HepG2 (cell line): ENCODE data around the gene ZCCHC17. TPM values are rescaled to one million over a fixed set of nuclear protein-coding genes. Genes with fewer than 3 reads are reported as not detected.

ENCODE experiments used
- ATAC-seq: fragments of 200-7000 bp; cut with Tn5 transposase; 3 replicates; pipeline ENCODE4 v1.9.1; 2020; ENCODE audit warnings: mild to moderate bottlenecking, moderate library complexity
- BruUV-seq: library from RNA; stranded (reverse); fragments of 400-500 nt; replicated peaks from 2 replicates; lab custom pipeline; 2021; lab: Mats Ljungman, UMichigan
- CTCF ChIA-PET: fragments of 300-600 bp; formaldehyde crosslinking; extraction: SDS; loops from one replicate; lab custom pipeline; 2021; ENCODE audit warnings: low total read pairs, inconsistent platforms, low intra/inter-chr PET ratio; lab: Yijun Ruan, JAX
- POLR2A ChIA-PET: fragments of 350-600 bp; sonication (Branson Sonifier 250); formaldehyde crosslinking; loops from one replicate; lab custom pipeline; 2020; ENCODE audit warnings: antibody characterized with exemption, inconsistent platforms; lab: Yijun Ruan, JAX
- DNase-seq: peaks from one replicate; pipeline ENCODE4 v3.0.0-alpha.2; 2015; ENCODE audit warnings: low spot score
- FAIRE-seq: peaks from 3 replicates; lab custom pipeline; 2011; peaks lifted over from hg19 to GRCh38; lab: Jason Lieb, UNC
- H2AFZ ChIP-seq: one replicate; pipeline ENCODE4 v1.6.1; 2011; ENCODE audit warnings: low read length, inconsistent platforms
- H3K27ac ChIP-seq: fragments of 300-600 bp; 3 replicates; pipeline ENCODE4 v1.8.0; 2011; ENCODE audit warnings: mixed run types, mild to moderate bottlenecking, mixed read lengths, low read length, inconsistent platforms; ENCODE audit not compliant: insufficient read depth; ENCODE audit errors: extremely low read length
- H3K27me3 ChIP-seq, 2 experiments: fragments of 200-600 bp in 1 of 2; 2 replicates in 1 of 2; 3 replicates in 1 of 2; pipeline versions ENCODE4 v1.6.0 to v1.8.0; 2011; ENCODE audit warnings: low read length in 2 of 2, mild to moderate bottlenecking in 2 of 2, moderate library complexity in 2 of 2, inconsistent platforms in 1 of 2; ENCODE audit not compliant: insufficient read depth in 2 of 2, control insufficient read depth in 1 of 2
- H3K36me3 ChIP-seq, 2 experiments: fragments of 200-600 bp in 1 of 2; replicated peaks in 1 of 2; 2 replicates in 1 of 2; 3 replicates in 1 of 2; pipeline versions ENCODE4 v1.5.1 to v1.8.0; 2011; ENCODE audit warnings: low read length in 2 of 2, inconsistent platforms in 1 of 2; ENCODE audit not compliant: insufficient read depth in 2 of 2, control insufficient read depth in 1 of 2
- H3K4me1 ChIP-seq: 2 replicates; pipeline ENCODE4 v1.5.1; 2012; ENCODE audit warnings: low read length, inconsistent platforms; ENCODE audit not compliant: insufficient read depth
- H3K4me2 ChIP-seq: 2 replicates; pipeline ENCODE4 v1.6.0; 2011; ENCODE audit warnings: low read depth, low read length, inconsistent platforms
- H3K4me3 ChIP-seq, 3 experiments: fragments of 200-600 bp in 1 of 3; sonication (generic), shearing (Covaris generic) in 1 of 3; replicated peaks in 1 of 3; 2 replicates each; pipeline ENCODE4 v1.5.1; 2011 to 2016; ENCODE audit warnings: low read length in 3 of 3, inconsistent platforms in 2 of 3, low read depth in 2 of 3, mild to moderate bottlenecking in 2 of 3, control low read depth in 1 of 3, mixed read lengths in 1 of 3; ENCODE audit not compliant: insufficient read depth in 1 of 3
- H3K79me2 ChIP-seq: one replicate; pipeline ENCODE4 v1.6.1; 2011; ENCODE audit warnings: low read length, inconsistent platforms; ENCODE audit not compliant: insufficient read depth
- H3K9ac ChIP-seq: 2 replicates; pipeline ENCODE4 v1.6.0; 2011; ENCODE audit warnings: mild to moderate bottlenecking, low read depth, low read length, inconsistent platforms; ENCODE audit not compliant: insufficient read depth
- H3K9me3 ChIP-seq: 2 replicates; pipeline ENCODE4 v1.5.1; 2012; ENCODE audit warnings: mild to moderate bottlenecking, low read length
- H4K20me1 ChIP-seq: 2 replicates; pipeline ENCODE4 v1.6.0; 2011; ENCODE audit warnings: inconsistent platforms, mild to moderate bottlenecking, low read length, moderate library complexity; ENCODE audit not compliant: insufficient read depth
- CREB1 ChIP-seq, 2 experiments: fragments of 450-650 bp in 1 of 2; IDR thresholded peaks; 2 replicates each; pipeline ENCODE4 v1.6.1; 2016 to 2017; ENCODE audit warnings: control low read depth in 1 of 2, mild to moderate bottlenecking in 1 of 2, missing compliant biosample characterization in 1 of 2, missing genetic modification characterization in 1 of 2
- KLF13 ChIP-seq: sonication (generic); formaldehyde crosslinking; IDR thresholded peaks from 2 replicates; pipeline ENCODE4 v1.4.0; 2020; ENCODE audit warnings: mild to moderate bottlenecking, missing genetic modification reagents
- KLF6 ChIP-seq: IDR thresholded peaks from 2 replicates; pipeline ENCODE4 v1.8.0; 2016; ENCODE audit warnings: missing biosample characterization, missing genetic modification reagents
- LBX2 ChIP-seq: sonication (generic); formaldehyde crosslinking; IDR thresholded peaks from 2 replicates; pipeline ENCODE4 v1.5.0; 2020; ENCODE audit warnings: missing genetic modification reagents, mild to moderate bottlenecking, borderline replicate concordance
- MED13 ChIP-seq: sonication (generic); formaldehyde crosslinking; IDR thresholded peaks from 2 replicates; pipeline ENCODE4 v1.5.0; 2020; ENCODE audit warnings: missing genetic modification reagents
- MED8 ChIP-seq: sonication (generic); formaldehyde crosslinking; IDR thresholded peaks from 2 replicates; pipeline ENCODE4 v1.8.1; 2023; ENCODE audit warnings: mild to moderate bottlenecking, missing genetic modification reagents; ENCODE audit not compliant: insufficient replicate concordance
- PCBP1 ChIP-seq: fragments of 200-400 bp; formaldehyde crosslinking; IDR thresholded peaks from 2 replicates; pipeline ENCODE4 v1.6.1; 2017; ENCODE audit warnings: mild to moderate bottlenecking, low read depth, low read length, borderline replicate concordance
- RARG ChIP-seq: sonication (generic); formaldehyde crosslinking; IDR thresholded peaks from 2 replicates; pipeline ENCODE4 v1.4.0; 2020; ENCODE audit warnings: low read depth, mild to moderate bottlenecking, missing genetic modification reagents
- RBM39 ChIP-seq: fragments of 200-400 bp; formaldehyde crosslinking; IDR thresholded peaks from one replicate; pipeline ENCODE4 v1.6.1; 2018; ENCODE audit warnings: antibody characterized with exemption, mild to moderate bottlenecking, low read depth, low read length; ENCODE audit not compliant: poor library complexity, severe bottlenecking
- SKIL ChIP-seq: sonication (generic); formaldehyde crosslinking; IDR thresholded peaks from 2 replicates; pipeline ENCODE4 v1.8.0; 2022; ENCODE audit warnings: missing genetic modification reagents, mild to moderate bottlenecking, moderate library complexity, borderline replicate concordance
- ZNF251 ChIP-seq: sonication (generic); formaldehyde crosslinking; IDR thresholded peaks from 2 replicates; pipeline ENCODE4 v1.9.0; 2021; ENCODE audit warnings: mild to moderate bottlenecking, missing genetic modification reagents
- ZNF510 ChIP-seq: sonication (generic); formaldehyde crosslinking; IDR thresholded peaks from 2 replicates; pipeline ENCODE4 v1.4.0; 2020; ENCODE audit warnings: low read depth, mild to moderate bottlenecking, missing genetic modification reagents
- ZNF660 ChIP-seq: sonication (generic); formaldehyde crosslinking; IDR thresholded peaks from 2 replicates; pipeline ENCODE4 v1.5.1; 2020; ENCODE audit warnings: mild to moderate bottlenecking, low read depth, missing genetic modification reagents, borderline replicate concordance
- ZNF740 ChIP-seq: sonication (generic); formaldehyde crosslinking; IDR thresholded peaks from 2 replicates; pipeline ENCODE4 v1.4.0; 2020; ENCODE audit warnings: missing genetic modification reagents
- WGBS: methylation state at CpG from one replicate; pipeline ENCODE4 v1.1.6; 2017; ENCODE audit warnings: low lambda C conversion rate; 5-methylcytosine and 5-hydroxymethylcytosine counted together
- in situ Hi-C: cut with HindIII; loops from 2 replicates; pipeline ENCODE4 v1.10.0; 2017; ENCODE audit warnings: low pct_unique_long_range_greater_than_20kb; ENCODE audit not compliant: extremely low pct_ligation_motif_present
- intact Hi-C: fragments of 100-400 bp; cut with micrococcal nuclease; formaldehyde crosslinking; loops from one replicate; pipeline ENCODE4 v1.10.0; 2022; ENCODE audit not compliant: unreplicated experiment
- polyA plus RNA-seq, 8 experiments: library from polyadenylated mRNA; depleted of rRNA in 3 of 8; stranded (reverse) in 7 of 8; unstranded in 1 of 8; fragments of >200 nt; fragmentation: Illumina TruSeq in 4 of 8; extraction: Trizol in 4 of 8; gene quantifications; 2 replicates each; pipeline versions ENCODE4 v1.2.1 to v1.2.3, GENCODE V29; 2011 to 2016; ENCODE audit warnings: low read depth in 4 of 8, missing spikeins in 1 of 8, mixed read lengths in 1 of 8; ENCODE audit not compliant: insufficient read depth in 1 of 8
- total RNA-seq, 5 experiments: library from RNA; depleted of rRNA; stranded (reverse); fragments of >200 nt; fragmentation: Illumina TruSeq; extraction: Trizol; gene quantifications; 2 replicates each; pipeline ENCODE4 v1.2.3, GENCODE V29; 2016; ENCODE audit warnings: low read depth in 1 of 5

ZCCHC17 gene
- total and polyA plus RNA-seq, 2 of the 13 experiments (the other 11 are each of a cell fraction or from before 2014, with no cell fraction given): 20.5 to 53.0 TPM

GRCh38 chr1:31409946-31410858 is 113.4 kb downstream of the ZCCHC17 start:
- peaks cover 37% of the 10 kb centered on the region for H3K4me1 ChIP-seq
- H2AFZ ChIP-seq: no peak overlapping the region
- FAIRE-seq: no peak
- TF ChIP-seq KLF13 (CRISPR knock-in tag) (no peak), MED13 (CRISPR knock-in tag) (no peak), KLF6 (no peak), ZNF660 (CRISPR knock-in tag) (no peak), CREB1 (IDR thresholded peaks at IDR 0.05) (no peak), CREB1 (CRISPR knock-in tag; IDR thresholded peaks at IDR 0.05) (no peak), ZNF251 (CRISPR knock-in tag) (no peak), ZNF510 (CRISPR knock-in tag) (no peak), RARG (CRISPR knock-in tag) (no peak), ZNF740 (no peak), SKIL (CRISPR knock-in tag) (no peak), MED8 (no peak), PCBP1 (no peak), LBX2 (CRISPR knock-in tag) (no peak), RBM39 (no peak)
- in situ Hi-C loops (no loop called here), intact Hi-C loops (no loop called here)
- H3K4me2 ChIP-seq: no peak overlapping the region
- ATAC-seq: no peak
- DNase-seq: no peak
- ChIA-PET CTCF (no interaction called here), POLR2A (no interaction called here)
- H3K79me2 ChIP-seq: peaks cover 14% of the 10 kb centered on the region
- no peaks in the 10 kb centered on the region; a peak in 1 of 5 replicates for H3K36me3 ChIP-seq
- H3K9ac ChIP-seq: no peak overlapping the region
- no peak overlapping the region for H3K27ac ChIP-seq
- no peak overlapping the region for H3K4me3 ChIP-seq
- H3K27me3 ChIP-seq: peaks cover 2 to 49% of the 10 kb centered on the region in 2 experiments; a peak in 2 of 5 replicates
- no peaks in the 10 kb centered on the region for H3K9me3 ChIP-seq
- 3% methylated on average over 6 of the region's 6 CpGs for WGBS
- BruUV-seq: no TSS peak
- H4K20me1 ChIP-seq: no peaks in the 10 kb centered on the region
